ENCODE data around the gene JPT2. TPM values are rescaled to one million over a fixed set of nuclear protein-coding genes. Genes with fewer than 3 reads are reported as not detected.
A peak's percentile ranks its signal among the peaks of the same experiment; 100 is the strongest.

JPT2 gene
- total and polyA plus RNA-seq, 2 experiments from 2014 or later, result 9.2 to 52.0 TPM

- peaks cover 11% of the 10 kb centered on the region for H4K20me1 ChIP-seq (ENCODE audit: insufficient read depth, poor library complexity, severe bottlenecking)
- H2AFZ ChIP-seq, result no peak overlapping the region
- H3K27me3 ChIP-seq, result no peaks in the 10 kb centered on the region
- H3K4me2 ChIP-seq, result no peak overlapping the region
- no peaks in the 10 kb centered on the region for H3K9me2 ChIP-seq (replicated peaks; ENCODE audit: insufficient read depth)
- H3K9me3 ChIP-seq (ENCODE audit: low read depth), result no peaks in the 10 kb centered on the region
- peak; percentile 44 for DNase-seq (ENCODE audit: low spot score)
- TF ChIP-seq EZH2phosphoT487 (IDR thresholded peaks at IDR 0.05; ENCODE audit: low read depth, severe bottlenecking, unreplicated experiment) (no peak), CTCF (IDR thresholded peaks at IDR 0.05; ENCODE audit: poor library complexity) (no peak), EZH2 (IDR thresholded peaks at IDR 0.05; ENCODE audit: borderline replicate concordance) (no peak)
- H3K79me2 ChIP-seq, result peaks cover 7% of the 10 kb centered on the region
- no peak overlapping the region for H3K27ac ChIP-seq
- WGBS (ENCODE audit: low lambda C conversion rate, missing lambda C conversion rate), result 75% methylated on average over 13 of the region's 13 CpGs
- H3K36me3 ChIP-seq (replicated peaks; ENCODE audit: insufficient read depth, low read depth), result no peaks in the 10 kb centered on the region
- H3K4me1 ChIP-seq (ENCODE audit: insufficient read depth), result no peaks in the 10 kb centered on the region
- H3K4me3 ChIP-seq, result no peak overlapping the region
Measured at GRCh38 chr16:1645914-1646525, 32.1 kb upstream of the JPT2 start.

GRCh38 chr16:1647856-1648255 is 30.2 kb upstream of the JPT2 start:
- 93% methylated on average over 13 of the region's 13 CpGs for WGBS (ENCODE audit: low lambda C conversion rate, missing lambda C conversion rate)
- Histone ChIP-seq H2AFZ (no peak overlapping the region), H3K9me3 (ENCODE audit: low read depth) (no peaks in the 10 kb centered on the region), H4K20me1 (ENCODE audit: insufficient read depth, poor library complexity, severe bottlenecking) (peaks cover 11% of the 10 kb centered on the region), H3K27ac (no peak overlapping the region), H3K9me2 (replicated peaks; ENCODE audit: insufficient read depth) (no peaks in the 10 kb centered on the region), H3K27me3 (no peaks in the 10 kb centered on the region), H3K4me1 (ENCODE audit: insufficient read depth) (no peaks in the 10 kb centered on the region), H3K36me3 (replicated peaks; ENCODE audit: insufficient read depth, low read depth) (no peaks in the 10 kb centered on the region), H3K79me2 (peaks cover 16% of the 10 kb centered on the region), H3K4me3 (no peak overlapping the region), H3K4me2 (no peak overlapping the region)
- TF ChIP-seq CTCF (IDR thresholded peaks at IDR 0.05; ENCODE audit: poor library complexity) (no peak), EZH2phosphoT487 (IDR thresholded peaks at IDR 0.05; ENCODE audit: low read depth, severe bottlenecking, unreplicated experiment) (no peak), EZH2 (IDR thresholded peaks at IDR 0.05; ENCODE audit: borderline replicate concordance) (no peak)
- DNase-seq (ENCODE audit: low spot score), result no peak

GRCh38 chr16:1650131-1650530 is 27.9 kb upstream of the JPT2 start:
- Histone ChIP-seq H3K27ac (no peak overlapping the region), H3K4me3 (no peak overlapping the region), H3K79me2 (peaks cover 16% of the 10 kb centered on the region), H3K36me3 (replicated peaks; ENCODE audit: insufficient read depth, low read depth) (no peaks in the 10 kb centered on the region), H4K20me1 (ENCODE audit: insufficient read depth, poor library complexity, severe bottlenecking) (peaks cover 11% of the 10 kb centered on the region), H3K27me3 (no peaks in the 10 kb centered on the region), H2AFZ (no peak overlapping the region), H3K9me3 (ENCODE audit: low read depth) (no peaks in the 10 kb centered on the region), H3K4me2 (no peak overlapping the region), H3K4me1 (ENCODE audit: insufficient read depth) (no peaks in the 10 kb centered on the region), H3K9me2 (replicated peaks; ENCODE audit: insufficient read depth) (no peaks in the 10 kb centered on the region)
- WGBS (ENCODE audit: low lambda C conversion rate, missing lambda C conversion rate), result 97% methylated on average over 4 of the region's 4 CpGs
- no peak for DNase-seq (ENCODE audit: low spot score)
- TF ChIP-seq CTCF (IDR thresholded peaks at IDR 0.05; ENCODE audit: poor library complexity), result no peak
- no peak for TF ChIP-seq EZH2phosphoT487 (IDR thresholded peaks at IDR 0.05; ENCODE audit: low read depth, severe bottlenecking, unreplicated experiment)
- TF ChIP-seq EZH2 (IDR thresholded peaks at IDR 0.05; ENCODE audit: borderline replicate concordance), result no peak

All from hepatocyte (in vitro differentiated cells).